ENCODE measurements around the gene DNPEP. TPM values are rescaled to one million over a fixed set of nuclear protein-coding genes. Genes with fewer than 3 reads are reported as not detected.
"Not testable (repeated sequence)": the region's sequence is repeated elsewhere in the genome, so short reads cannot be mapped to it uniquely, and the experiment has no call there.

The DNPEP gene
- total RNA-seq, 2 experiments from 2014 or later, result 58.8 to 64.9 TPM

DNA sequence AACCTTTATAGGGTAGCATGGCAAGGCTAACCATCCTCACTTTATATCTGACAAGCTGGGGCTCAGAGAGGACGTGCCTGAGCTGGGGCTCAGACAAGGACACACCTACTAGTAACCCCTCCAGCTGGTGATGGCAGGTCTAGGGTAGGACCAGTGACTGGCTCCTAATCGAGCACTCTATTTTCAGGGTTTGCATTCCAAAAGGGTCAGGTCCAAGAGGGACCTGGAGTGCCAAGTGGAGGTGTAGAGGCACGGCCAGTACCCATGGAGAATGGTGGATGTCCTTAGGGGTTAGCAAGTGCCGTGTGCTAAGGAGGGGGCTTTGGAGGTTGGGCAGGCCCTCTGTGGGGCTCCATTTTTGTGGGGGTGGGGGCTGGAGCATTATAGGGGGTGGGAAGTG, 29.2 kb upstream of the DNPEP start:
- Mint-ChIP-seq H3K4me3 (no peak overlapping the region), H3K27me3 (peaks cover 45% of the 10 kb centered on the region), H3K9me3 (no peaks in the 10 kb centered on the region), H3K36me3 (ENCODE audit: low read depth) (no peaks in the 10 kb centered on the region), H3K27ac (no peak overlapping the region), H3K4me1 (peaks cover 5% of the 10 kb centered on the region)
- DNase-seq, result no peak
- ChIA-PET CTCF (interaction anchor here (1.0 to 2.0 kb wide), 4 partner anchors 13 to 127 kb away, joined by 3 to 7 read pairs (median 4); partner anchors contain the start of genes CHPF and TMEM198), POLR2A (no interaction called here)

DNA sequence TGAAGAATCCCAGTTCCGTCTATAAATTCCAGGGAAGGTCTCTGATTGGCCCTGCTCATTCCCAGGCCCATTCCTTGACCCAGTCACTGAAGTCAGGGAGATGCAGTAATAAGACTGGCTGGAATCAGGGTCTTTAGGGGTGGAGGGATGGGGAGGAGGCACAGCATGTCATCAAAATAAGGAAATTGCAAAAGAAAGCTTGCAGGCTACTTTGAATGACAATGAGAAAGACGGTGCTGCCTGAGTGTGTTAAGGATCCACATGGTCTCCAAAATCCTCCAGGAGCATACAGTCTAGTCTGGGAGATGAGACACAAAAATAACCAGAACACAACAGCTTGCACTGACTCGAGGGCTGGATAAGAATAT, 28.5 kb upstream of the DNPEP start:
- peaks cover 45% of the 10 kb centered on the region for H3K27me3 Mint-ChIP-seq
- peaks cover 5% of the 10 kb centered on the region for H3K4me1 Mint-ChIP-seq
- ChIA-PET CTCF (interaction anchor here (1.0 to 2.0 kb wide), 4 partner anchors 12 to 128 kb away, joined by 3 to 7 read pairs (median 4); partner anchors contain the start of genes CHPF and TMEM198), POLR2A (no interaction called here)
- no peaks in the 10 kb centered on the region for H3K9me3 Mint-ChIP-seq
- no peak overlapping the region for H3K27ac Mint-ChIP-seq
- H3K36me3 Mint-ChIP-seq (ENCODE audit: low read depth), result no peaks in the 10 kb centered on the region
- no peak for DNase-seq
- no peak overlapping the region for H3K4me3 Mint-ChIP-seq

DNA sequence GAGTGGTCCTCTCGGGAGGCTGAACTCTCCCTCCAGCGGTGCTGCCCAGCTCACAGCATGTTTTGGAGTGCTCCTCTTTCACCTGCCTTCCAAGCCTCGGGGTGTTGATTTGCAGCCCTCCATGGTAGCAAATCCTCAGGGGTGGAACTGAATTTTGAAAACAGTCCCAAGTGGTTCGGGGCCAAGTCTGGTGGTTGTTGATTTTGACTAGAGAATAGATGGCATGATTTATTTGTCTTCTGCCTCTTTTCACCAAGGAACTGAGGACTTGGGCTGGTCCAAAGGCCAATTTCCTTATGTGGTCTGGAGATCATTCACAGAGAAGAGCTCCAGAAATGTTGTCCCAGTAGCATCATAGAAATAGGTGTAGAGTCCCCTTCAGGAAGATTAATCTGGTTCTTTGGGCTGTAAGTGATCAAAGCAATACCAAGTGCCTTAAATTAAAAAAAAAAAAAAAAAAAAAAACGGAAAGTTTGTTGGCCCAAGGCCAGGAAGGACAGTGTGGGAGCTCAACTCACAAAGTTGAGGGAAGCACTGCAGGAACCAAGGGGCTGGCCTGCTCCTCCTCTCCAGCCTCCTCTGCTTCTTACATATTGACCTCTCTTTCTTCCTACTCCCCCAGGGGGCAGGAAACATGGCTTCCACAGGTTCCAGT, 28.0 kb upstream of the DNPEP start:
- Mint-ChIP-seq H3K4me3 (no peak overlapping the region), H3K27me3 (peaks cover 45% of the 10 kb centered on the region), H3K4me1 (peaks cover 5% of the 10 kb centered on the region), H3K27ac (no peak overlapping the region), H3K9me3 (no peaks in the 10 kb centered on the region), H3K36me3 (ENCODE audit: low read depth) (no peaks in the 10 kb centered on the region)
- no peak for DNase-seq
- ChIA-PET CTCF (interaction anchor here (1.0 to 2.0 kb wide), 4 partner anchors 11 to 128 kb away, joined by 3 to 7 read pairs (median 4); partner anchors contain the start of genes CHPF and TMEM198), POLR2A (no interaction called here)

DNA sequence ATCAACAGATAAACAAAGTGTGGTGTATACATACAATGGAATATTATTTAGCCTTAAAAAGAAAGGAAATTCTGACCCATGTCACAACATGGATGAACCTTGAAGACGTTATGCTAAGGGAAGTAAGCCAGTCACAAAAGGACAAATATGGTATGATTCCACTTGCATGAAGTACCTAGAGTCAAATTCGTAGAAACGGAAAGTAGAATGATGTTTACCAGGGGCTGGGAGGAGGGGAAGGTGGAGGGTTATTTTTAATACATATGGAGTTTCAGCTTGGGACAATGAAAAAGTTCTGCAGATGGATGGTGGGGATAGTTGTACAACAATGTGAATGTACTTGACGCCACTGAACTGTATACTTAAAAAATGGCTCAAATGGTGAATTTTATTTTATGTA, 27.1 kb upstream of the DNPEP start:
- ChIA-PET CTCF (no interaction called here), POLR2A (no interaction called here)
- no peaks in the 10 kb centered on the region for H3K9me3 Mint-ChIP-seq
- no peak overlapping the region for H3K27ac Mint-ChIP-seq
- no peaks in the 10 kb centered on the region for H3K36me3 Mint-ChIP-seq (ENCODE audit: low read depth)
- peaks cover 5% of the 10 kb centered on the region for H3K4me1 Mint-ChIP-seq
- peaks cover 40% of the 10 kb centered on the region for H3K27me3 Mint-ChIP-seq
- no peak overlapping the region for H3K4me3 Mint-ChIP-seq
- DNase-seq, result no peak

DNA sequence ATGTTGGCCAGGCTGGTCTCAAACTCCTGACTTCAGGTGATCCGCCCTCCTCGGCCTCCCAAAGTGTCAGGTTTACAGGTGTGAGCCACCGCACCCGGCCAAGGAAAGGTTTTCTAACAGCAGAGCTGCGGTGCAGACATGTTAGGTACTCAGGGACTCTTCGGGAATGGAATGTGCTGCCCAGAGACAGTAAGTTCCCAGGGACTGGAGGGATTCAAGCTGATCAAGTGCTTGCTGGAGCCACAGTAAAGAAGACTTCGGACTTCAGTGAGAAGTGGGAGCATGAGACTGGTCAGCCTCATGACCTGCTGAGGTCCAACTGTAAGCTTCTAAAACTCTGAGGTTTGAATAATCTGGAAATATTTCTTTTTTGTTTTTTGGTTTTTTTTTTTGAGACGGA, 22.7 kb upstream of the DNPEP start:
- no peaks in the 10 kb centered on the region for H3K4me1 Mint-ChIP-seq
- no peaks in the 10 kb centered on the region for H3K36me3 Mint-ChIP-seq (ENCODE audit: low read depth)
- ChIA-PET POLR2A (no interaction called here), CTCF (interaction anchor here (1.1 to 1.2 kb wide), 2 partner anchors 13 to 22 kb away, joined by 3 read pairs; no protein-coding TSS in a partner anchor)
- H3K9me3 Mint-ChIP-seq, result no peaks in the 10 kb centered on the region
- H3K27me3 Mint-ChIP-seq, result peaks cover 19% of the 10 kb centered on the region
- no peak for DNase-seq
- no peak overlapping the region for H3K4me3 Mint-ChIP-seq
- no peak overlapping the region for H3K27ac Mint-ChIP-seq

DNA sequence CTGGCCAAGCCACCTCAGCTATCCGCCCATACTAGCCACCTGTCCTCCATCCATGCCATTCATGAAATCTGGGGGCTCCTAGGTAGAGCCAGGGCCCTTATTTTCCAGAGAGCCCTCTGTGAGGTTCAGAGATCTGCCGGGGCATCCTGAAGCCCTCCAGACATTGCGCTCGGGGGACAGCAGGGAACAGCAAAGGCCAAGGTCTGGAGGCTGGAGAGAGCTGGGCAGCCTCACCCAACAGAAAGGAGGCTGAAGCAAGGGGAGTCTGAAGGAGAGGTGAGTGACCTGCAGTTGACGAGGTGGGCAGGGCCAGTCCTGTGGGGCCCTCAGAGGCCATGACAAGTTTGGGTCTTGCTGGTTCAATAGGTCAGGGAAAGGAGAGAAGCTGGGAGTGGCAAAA, 21.9 kb upstream of the DNPEP start:
- Mint-ChIP-seq H3K36me3 (ENCODE audit: low read depth) (no peaks in the 10 kb centered on the region), H3K27me3 (peaks cover 13% of the 10 kb centered on the region), H3K4me3 (no peak overlapping the region), H3K9me3 (no peaks in the 10 kb centered on the region), H3K27ac (no peak overlapping the region), H3K4me1 (no peaks in the 10 kb centered on the region)
- ChIA-PET POLR2A (no interaction called here), CTCF (interaction anchor here (0.5 to 1.2 kb wide), 2 partner anchors 21 to 47 kb away, joined by 3 to 4 read pairs; no protein-coding TSS in a partner anchor)
- DNase-seq, result no peak

DNA sequence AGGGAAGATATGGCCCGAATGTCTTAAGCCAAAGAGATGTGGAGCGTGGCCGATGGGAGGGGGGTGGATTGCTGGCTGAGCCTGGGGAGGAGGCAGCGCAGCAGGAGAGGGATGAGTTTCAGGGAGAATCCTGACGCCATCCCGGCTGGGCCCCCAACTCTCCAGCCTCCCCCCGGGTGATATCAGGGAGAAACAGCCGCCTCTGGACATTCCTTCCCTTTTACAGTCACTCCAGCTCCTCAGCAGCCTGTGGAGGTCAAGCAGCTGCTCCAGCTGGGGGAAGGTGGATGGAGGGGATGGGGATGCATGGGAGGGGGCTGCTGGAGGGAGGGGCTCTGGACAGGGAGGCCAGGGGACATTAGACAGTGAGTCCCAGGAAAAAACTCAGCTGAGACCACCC, 20.9 kb upstream of the DNPEP start:
- DNase-seq, result no peak
- Mint-ChIP-seq H3K9me3 (no peaks in the 10 kb centered on the region), H3K4me1 (no peaks in the 10 kb centered on the region), H3K36me3 (ENCODE audit: low read depth) (no peaks in the 10 kb centered on the region), H3K27me3 (peaks cover 13% of the 10 kb centered on the region), H3K4me3 (no peak overlapping the region), H3K27ac (no peak overlapping the region)
- ChIA-PET POLR2A (no interaction called here), CTCF (interaction anchor here (0.8 to 1.1 kb wide), 2 partner anchors 18 to 132 kb away, joined by 3 read pairs; no protein-coding TSS in a partner anchor)

DNA sequence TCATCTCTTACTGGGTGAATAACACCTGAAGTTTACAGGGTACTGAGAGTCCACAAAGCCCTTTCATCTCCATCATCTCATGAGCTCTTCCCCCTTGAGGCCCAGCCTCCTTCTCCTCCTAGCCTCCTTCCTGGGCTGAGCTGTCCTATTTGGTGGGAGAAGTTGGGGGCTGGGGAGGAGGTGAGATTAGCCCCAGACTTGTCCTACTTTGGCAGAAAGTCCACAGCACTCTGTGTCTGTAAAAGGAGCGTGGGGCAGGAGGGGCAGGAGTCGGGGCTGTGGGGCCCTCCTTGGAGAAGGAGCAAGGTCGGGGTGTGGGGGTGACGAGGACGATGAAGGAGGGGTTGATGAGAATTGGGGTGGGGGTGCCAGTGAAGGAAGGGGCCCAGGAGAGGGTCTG, 20.5 kb upstream of the DNPEP start:
- Mint-ChIP-seq H3K9me3 (no peaks in the 10 kb centered on the region), H3K36me3 (ENCODE audit: low read depth) (no peaks in the 10 kb centered on the region), H3K27me3 (peaks cover 10% of the 10 kb centered on the region), H3K27ac (no peak overlapping the region), H3K4me3 (no peak overlapping the region), H3K4me1 (no peaks in the 10 kb centered on the region)
- CTCF ChIA-PET, result interaction anchor here (0.6 to 1.1 kb wide), 2 partner anchors 28 to 133 kb away, joined by 3 to 4 read pairs; no protein-coding TSS in a partner anchor
- DNase-seq, result no peak
- POLR2A ChIA-PET, result no interaction called here

DNA sequence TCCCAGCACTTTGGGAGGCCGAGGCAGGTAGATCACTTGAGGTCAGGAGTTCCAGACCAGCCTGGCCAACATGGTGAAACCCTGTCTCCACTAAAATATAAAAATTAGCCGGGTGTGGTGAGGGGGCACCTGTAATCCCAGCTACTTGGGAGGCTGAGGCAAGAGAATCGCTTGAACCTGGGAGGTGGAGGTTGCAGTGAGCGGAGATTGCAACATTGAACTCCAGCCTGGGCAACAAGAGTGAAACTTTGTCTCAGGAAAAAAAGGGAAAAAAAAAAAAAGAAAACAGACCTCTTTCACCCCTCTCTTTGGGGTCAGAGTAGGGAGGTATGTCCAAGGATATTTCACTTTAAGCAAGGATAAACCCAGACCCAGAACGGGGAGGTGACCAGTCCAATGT, 19.6 kb upstream of the DNPEP start:
- not testable (repeated sequence) for H3K9me3 Mint-ChIP-seq
- CTCF ChIA-PET, result interaction anchor here (0.6 kb wide), 1 partner anchor 515 kb away, joined by 3 read pairs; no protein-coding TSS in a partner anchor

DNA sequence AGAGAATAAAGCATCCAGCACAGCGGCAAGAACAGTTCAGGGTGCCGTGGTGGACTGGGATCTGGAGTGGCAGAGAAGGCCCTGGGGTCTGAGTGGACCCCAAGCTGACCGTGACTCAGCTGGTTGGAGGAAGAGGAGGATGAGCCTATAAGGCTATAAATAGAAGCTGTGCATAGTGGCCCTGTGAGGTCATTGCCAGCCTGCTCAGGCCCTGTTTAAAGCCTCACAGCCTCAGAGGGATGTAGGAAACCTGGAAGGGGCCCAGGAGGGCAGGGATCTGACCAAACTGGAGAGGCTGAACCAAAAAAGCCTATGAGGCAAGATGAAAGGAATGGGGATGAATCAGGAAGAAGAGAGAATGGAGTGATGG, 19.1 kb upstream of the DNPEP start:
- ChIA-PET POLR2A (no interaction called here), CTCF (no interaction called here)
- no peak overlapping the region for H3K4me3 Mint-ChIP-seq
- no peak for DNase-seq
- H3K27ac Mint-ChIP-seq, result no peak overlapping the region
- H3K27me3 Mint-ChIP-seq, result peaks cover 4% of the 10 kb centered on the region
- H3K9me3 Mint-ChIP-seq, result no peaks in the 10 kb centered on the region
- no peaks in the 10 kb centered on the region for H3K4me1 Mint-ChIP-seq
- no peaks in the 10 kb centered on the region for H3K36me3 Mint-ChIP-seq (ENCODE audit: low read depth)

More for the DNA sequence above, 19.6 kb upstream of the DNPEP start:
- POLR2A ChIA-PET; DNase-seq; H3K4me1 Mint-ChIP-seq; H3K27ac Mint-ChIP-seq; H3K4me3 Mint-ChIP-seq; H3K27me3 Mint-ChIP-seq; H3K36me3 Mint-ChIP-seq (ENCODE audit: low read depth): not testable (repeated sequence)

DNA sequence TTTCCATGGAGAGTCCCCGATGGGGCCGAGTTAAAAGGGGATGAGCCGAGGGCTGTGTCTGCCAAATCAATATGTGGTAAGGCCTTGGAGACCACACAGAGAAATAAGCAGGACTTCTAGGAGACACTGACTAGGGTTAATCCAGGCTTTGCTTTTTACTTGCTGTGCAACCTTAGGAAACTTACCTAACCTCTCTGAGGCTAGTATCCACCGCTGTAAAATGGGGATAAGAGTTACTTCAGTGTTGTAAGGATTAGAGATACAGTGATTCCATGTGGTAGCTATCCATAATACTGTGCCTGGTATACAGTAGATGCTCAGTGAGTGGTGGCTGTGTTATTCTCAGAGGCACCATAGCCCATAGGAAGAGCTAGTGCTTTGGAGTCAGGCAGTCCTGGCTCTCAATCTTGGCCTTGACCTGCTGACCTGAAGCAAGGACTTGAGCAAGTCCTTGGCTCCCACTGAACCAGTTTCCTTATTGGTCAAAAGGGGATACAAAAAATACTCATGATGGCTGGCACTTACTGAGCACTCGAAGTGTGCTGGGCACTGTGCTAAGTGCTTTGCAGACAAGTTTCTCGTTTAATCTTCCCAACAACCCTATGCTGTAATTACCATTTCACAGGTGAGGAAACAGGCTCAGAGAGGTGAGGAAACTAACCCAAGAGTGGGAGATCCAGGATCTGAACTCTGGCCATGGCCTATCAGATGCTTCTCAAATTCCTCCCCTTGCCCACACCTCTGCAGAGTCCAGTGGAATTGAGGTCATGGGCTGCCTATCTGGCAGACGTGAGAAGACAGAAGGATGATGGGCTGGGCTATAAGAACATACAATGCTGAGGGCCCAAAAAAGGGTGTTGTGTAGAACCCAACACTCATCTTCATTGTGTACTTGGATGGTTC, 18.5 kb upstream of the DNPEP start:
- H3K4me1 Mint-ChIP-seq, result no peaks in the 10 kb centered on the region
- H3K27me3 Mint-ChIP-seq, result peaks cover 4% of the 10 kb centered on the region
- H3K36me3 Mint-ChIP-seq (ENCODE audit: low read depth), result no peaks in the 10 kb centered on the region
- CTCF ChIA-PET, result no interaction called here
- no peak overlapping the region for H3K4me3 Mint-ChIP-seq
- H3K9me3 Mint-ChIP-seq, result no peaks in the 10 kb centered on the region
- H3K27ac Mint-ChIP-seq, result no peak overlapping the region
- POLR2A ChIA-PET, result no interaction called here
- DNase-seq, result no peak

DNA sequence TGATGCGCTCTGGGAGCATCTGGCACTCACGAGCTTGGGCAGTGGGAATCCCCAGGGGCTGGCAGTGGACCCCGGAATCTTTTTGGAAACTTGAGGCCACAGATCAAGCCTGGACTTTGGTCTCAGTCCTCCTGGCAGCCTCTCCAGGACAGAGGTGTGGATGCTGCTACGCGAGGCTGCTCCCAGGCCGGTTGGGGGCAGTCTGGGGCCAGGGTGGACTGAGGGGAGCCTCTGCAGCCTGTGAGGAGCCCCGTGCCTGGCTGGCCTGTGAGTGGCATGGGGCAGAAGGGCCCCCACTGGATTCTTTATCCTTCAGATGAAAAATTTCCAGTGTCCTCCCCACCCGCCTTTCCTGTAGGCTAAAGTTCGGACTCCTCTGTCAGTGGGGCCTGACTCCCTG, 17.7 kb upstream of the DNPEP start:
- ChIA-PET POLR2A (no interaction called here), CTCF (interaction anchor here (0.6 kb wide), 1 partner anchor 1794 kb away, joined by 3 read pairs; no protein-coding TSS in a partner anchor)
- Mint-ChIP-seq H3K9me3 (no peaks in the 10 kb centered on the region), H3K4me1 (no peaks in the 10 kb centered on the region), H3K27ac (no peak overlapping the region), H3K36me3 (ENCODE audit: low read depth) (no peaks in the 10 kb centered on the region), H3K4me3 (no peak overlapping the region), H3K27me3 (peaks cover 4% of the 10 kb centered on the region)
- DNase-seq, result no peak

DNA sequence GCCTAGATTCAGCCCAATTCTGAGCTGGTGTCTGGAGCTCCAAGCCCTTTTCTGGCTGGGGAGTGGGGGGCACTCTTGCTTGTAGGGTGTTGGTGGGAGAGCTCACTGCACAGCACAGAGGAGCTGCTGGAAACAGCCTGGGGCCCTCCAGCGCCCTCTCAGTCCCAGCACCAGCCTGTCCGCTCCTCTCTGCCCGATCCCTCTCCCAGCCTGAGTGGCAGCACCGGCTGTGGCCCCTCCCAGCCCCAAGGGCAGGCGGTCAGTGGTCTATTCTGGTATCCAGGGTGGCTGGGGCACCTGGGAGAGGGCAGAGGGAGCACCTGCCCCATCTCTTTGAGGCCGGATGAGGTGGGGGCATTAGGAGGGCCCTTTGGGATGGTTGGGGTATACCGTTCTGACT, 17.2 kb upstream of the DNPEP start:
- Mint-ChIP-seq H3K27me3 (peaks cover 4% of the 10 kb centered on the region), H3K4me3 (no peak overlapping the region), H3K27ac (no peak overlapping the region), H3K9me3 (no peaks in the 10 kb centered on the region), H3K4me1 (no peaks in the 10 kb centered on the region), H3K36me3 (ENCODE audit: low read depth) (no peaks in the 10 kb centered on the region)
- POLR2A ChIA-PET, result no interaction called here
- DNase-seq, result no peak
- CTCF ChIA-PET, result interaction anchor here (0.6 to 1.8 kb wide), 5 partner anchors 11 to 1794 kb away, joined by 3 to 8 read pairs (median 4); no protein-coding TSS in a partner anchor

Measured in activated CD4-positive, alpha-beta T cell treated with anti-CD3 and anti-CD28 coated beads, Interleukin-2, amount 10 ng/mL, durations not matched to agents 7 days and 5 days (primary cell).